ENCODE data around the gene TNFRSF18.

TNFRSF18 gene

DNA sequence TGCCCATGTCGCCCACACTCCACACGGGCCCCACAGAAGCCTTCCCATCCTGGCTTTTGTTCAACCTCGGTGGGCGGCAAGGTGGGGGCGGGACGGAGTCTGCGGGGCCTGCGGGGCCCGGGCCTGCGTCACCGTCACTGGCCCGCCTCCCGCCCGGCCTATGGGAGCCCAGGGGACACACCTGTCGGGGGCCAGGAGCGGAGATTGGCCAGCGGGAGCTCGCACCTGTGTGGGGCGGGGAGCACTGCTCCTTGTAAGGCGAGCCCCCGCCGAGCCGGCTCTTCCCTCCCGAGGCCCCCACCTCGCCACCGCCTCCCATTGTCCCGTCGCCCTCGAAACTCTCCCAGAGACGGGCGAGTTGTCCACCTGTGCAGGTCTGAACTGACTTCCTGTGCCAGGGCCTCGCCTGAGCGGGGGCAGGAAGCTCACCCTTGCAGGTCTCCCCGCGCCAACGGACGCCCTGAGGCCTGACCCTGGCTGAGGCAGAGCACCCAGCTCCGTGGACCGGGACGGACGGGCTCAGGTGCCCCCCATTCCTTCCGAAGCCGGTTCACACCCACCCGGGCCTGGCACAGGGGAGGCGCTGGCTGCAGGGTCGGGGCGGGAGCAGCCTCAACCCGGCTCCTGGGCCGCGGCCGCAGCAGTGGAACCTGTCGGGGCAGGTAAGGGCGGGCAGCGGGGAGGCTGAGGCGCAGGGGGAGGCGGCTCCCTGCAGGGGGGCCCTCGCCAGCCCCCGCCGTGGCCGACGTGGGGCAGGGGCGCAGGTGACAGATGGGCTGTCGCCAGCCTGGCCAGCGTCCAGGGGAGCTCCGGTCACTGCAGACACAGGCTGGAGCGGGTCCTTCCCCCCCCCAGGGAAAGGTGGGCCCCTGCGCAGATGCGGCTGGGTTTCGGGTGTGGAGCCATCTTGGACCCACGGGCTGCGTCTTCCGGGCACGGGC, 43.5 kb downstream of the TNFRSF18 start:
- DNase-seq = no peak

DNA sequence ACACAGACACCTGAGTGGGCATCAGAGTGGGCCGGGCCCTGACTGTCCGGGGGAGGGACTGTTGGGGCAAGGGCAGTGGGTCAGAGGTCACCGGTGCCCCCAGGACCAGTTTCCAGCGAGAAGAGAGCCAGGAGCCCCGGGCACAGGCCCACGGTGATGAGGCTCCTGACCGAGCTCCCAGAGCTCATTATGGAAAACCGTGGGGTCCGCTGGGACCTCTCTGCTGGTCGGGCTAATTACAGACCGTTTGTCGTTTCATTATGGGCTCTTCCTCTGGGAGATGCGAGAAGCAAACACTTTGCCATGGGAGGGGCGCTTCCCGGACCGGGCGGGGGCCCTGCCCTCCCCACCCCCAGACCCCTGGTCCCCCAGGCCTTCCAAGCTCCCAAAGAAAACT, 44.7 kb downstream of the TNFRSF18 start:
- no peak for DNase-seq

GRCh38 chr1:1161078-1161682, 45.2 kb downstream of the TNFRSF18 start:
- no peak for DNase-seq

DNA sequence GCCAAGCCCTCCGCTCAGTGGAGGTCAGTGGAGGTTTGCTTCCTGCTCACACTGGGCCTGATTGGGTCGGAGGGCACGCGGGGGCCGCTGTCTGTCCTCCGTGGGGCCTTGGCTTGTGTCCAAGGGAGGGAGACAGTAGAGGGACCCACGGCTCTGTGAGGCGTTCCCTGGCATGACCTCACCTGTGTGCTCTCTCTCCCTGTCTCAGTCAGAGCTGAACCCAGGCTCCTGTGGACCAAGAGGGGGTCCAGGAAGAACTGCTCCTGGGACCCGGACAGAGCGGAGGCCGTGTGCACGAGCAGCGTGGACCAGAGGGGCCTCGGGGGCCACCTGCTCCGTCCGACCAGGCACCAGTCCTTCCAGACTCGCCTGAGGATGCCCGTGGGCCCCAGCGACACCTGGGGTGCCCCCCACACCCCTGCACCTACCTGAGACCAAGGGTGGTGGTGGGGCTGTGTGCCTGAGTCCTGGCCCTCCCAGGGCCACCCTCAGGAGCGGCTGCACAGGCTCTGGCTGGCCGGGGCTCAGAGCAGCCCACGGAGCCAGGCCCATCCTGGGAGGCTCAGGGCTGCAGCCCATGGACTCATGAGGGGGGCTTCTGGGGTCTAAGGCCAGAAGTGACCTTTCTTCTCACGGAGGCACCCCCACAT, 46.0 kb downstream of the TNFRSF18 start:
- no peak for DNase-seq

DNA sequence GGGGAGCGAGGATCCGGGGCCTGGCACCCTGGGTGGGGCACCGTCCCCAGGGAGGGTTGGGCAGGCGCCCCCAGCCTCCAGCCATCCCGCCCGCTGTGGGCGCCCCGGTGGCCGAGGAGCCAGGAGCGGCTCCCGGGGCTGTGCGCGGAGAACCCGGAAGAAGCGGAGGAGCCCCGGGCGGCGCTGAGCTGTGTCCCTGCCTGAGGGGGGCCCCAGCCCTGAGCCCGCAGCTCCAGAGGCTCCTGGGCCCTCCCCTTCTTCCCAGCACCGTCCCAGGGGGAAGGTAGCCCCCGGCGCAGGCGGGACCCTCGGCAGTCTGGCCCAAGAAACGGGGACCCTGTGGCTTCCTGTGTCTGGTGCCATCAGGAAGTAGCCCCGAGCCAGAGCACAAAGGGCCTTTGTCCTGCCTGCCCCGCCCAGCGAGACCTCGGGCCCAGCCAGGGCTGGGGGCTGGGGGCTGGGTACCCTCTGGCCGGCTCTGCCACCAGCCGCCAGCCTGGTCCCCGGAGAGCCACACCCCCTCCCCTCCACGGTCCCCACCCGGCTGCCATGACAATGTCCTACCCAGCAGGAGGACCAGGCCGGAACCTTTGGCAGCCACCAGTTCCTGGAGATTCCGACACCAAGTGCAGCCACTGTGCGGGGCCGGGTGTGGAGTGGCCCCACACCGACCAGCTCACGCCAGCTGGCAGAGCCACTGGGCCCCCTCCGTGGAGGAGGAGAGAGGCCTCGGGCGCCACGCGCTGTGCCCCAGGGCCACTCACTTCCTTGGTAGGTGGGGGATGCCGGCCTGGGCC, 48.3 kb downstream of the TNFRSF18 start:
- DNase-seq = peak; percentile 29

- DNase-seq = peak; percentile 59
Measured at GRCh38 chr1:1157426-1157913, 48.9 kb downstream of the TNFRSF18 start.

- DNase-seq = no peak
Measured at GRCh38 chr1:1157033-1157365, 49.4 kb downstream of the TNFRSF18 start.

GRCh38 chr1:1156140-1157032, 50.0 kb downstream of the TNFRSF18 start:
- no peak for DNase-seq

GRCh38 chr1:1155258-1155657, 51.1 kb downstream of the TNFRSF18 start:
- no peak for DNase-seq

DNA sequence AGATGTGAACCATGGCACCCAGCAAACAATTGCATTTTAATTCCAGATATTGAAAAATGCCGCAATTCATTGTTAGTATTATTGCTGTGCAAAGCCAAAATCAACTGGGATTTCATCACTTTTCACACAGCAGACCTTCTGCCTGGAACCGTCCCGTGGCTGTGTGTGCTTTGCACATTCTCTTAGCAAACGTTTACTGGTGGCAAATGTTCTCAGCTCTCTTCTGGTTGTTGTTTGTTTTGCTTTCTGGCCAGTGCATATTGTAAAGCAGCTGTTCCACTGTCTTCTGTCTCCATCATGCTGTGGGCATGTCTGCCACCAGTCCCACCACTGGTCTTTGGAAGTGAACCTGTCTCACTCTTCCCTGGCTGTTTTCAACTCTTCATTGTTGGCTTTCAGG, 52.5 kb downstream of the TNFRSF18 start:
- DNase-seq = no peak
